ENCODE measurements around the gene RXRA.

RXRA gene

DNA sequence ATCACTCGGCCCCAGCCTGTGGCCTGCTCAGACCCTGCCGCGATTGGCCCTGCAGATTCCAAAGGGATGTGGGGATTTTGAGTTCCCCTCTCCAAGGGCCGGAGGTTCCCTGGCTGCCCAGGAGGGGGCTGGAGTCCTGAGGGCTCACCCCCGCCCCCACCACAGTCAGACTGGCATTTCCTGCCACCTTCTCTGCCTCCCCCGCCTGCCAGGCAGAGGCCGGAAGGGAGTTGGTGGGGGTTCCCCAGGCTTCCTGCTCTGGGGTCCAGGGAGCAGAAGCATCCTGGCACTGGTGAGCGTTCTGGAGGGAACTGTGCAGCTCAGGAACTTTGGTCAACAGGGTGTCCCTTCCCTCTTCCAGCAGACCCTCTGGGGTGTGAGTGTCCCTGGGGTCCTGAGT lies 70.6 kb downstream of the RXRA start:
- DNase-seq (ENCODE audit: low spot score), result no peak

DNA sequence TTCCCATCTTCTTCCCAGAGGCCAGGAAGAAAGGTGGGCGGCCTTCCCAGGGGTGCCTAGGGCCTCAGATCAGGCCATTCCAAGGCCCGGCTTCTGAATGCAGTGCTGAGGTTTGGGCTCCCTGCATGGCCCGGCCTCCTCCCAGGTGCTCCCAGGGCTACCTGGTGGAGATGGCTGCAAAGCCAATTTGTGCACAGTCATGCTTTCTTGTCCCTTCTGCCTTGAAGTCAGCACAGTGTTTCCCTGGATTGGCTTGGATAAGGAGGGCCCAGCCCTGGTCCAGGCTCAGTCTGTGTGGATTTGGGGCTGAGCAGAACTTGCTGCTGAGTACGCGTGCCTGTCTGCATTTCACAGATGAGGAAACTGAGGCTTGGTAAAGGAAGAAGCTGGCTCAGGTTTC lies 72.5 kb downstream of the RXRA start:
- DNase-seq (ENCODE audit: low spot score), result no peak

DNA sequence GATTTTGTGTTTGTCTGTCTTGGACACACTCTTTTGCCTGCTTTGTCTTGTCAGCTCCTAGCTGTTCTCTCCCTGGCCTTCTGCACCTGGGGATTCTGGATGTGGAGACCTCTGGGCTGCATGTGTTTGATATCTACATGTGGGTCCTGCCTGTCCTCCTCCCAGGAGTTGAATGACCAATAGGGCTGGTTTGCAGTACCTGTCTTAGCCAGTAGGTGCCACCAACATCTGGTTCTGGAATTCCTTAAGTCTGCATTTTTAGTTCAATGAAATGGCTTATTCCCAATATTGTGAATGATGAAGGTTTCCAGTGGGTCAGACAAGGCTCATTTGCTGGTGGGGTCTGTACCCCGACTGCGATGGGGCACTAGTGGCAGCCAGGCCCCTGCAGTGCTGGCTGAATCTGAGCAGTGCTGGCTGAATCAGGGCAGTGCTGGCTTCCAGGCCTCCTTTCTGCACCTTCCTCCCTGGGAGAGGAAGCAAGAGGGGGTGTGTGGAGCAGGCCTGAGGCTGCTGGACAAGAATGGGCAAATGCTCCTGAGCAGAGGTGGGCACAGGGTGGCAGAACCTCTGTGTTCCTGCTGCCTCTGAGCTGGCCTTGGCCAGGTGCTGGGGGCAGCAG lies 73.3 kb downstream of the RXRA start:
- no peak for DNase-seq (ENCODE audit: low spot score)

DNA sequence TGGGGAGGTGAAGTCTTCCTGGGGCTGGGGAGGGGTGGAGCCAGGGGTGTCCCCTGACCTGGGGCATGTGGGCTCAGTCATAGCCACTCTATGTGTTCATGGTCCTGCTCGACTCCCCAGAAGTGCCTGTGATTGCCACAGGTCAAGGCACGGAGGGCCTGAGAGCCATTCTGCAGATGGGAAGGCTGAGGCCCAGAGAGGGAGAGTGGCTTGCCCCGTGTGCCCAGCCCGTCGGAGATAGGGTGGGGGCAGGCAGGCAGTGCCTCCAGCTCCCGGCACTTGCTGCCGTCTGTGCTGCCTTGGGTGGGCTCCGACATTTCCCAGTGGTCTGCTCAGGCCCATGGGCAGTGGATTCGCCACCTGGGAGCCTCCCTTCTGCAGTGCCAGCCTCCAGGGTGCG lies 74.0 kb downstream of the RXRA start:
- DNase-seq (ENCODE audit: low spot score), result no peak

DNA sequence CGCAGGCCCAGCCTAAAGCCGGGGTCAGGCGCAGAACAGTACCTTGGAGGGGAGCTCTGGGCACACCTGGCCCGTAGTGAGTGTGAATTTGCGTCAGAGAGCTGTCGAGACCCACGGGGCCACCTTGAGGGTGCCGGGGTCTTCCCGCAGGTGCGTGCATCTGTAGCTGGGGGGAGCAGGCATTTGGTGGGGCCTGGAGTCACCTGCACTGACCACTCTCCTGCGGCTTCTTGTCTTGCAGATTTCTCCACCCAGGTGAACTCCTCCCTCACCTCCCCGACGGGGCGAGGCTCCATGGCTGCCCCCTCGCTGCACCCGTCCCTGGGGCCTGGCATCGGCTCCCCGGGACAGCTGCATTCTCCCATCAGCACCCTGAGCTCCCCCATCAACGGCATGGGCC lies 75.1 kb downstream of the RXRA start:
- DNase-seq (ENCODE audit: low spot score), result no peak

DNA sequence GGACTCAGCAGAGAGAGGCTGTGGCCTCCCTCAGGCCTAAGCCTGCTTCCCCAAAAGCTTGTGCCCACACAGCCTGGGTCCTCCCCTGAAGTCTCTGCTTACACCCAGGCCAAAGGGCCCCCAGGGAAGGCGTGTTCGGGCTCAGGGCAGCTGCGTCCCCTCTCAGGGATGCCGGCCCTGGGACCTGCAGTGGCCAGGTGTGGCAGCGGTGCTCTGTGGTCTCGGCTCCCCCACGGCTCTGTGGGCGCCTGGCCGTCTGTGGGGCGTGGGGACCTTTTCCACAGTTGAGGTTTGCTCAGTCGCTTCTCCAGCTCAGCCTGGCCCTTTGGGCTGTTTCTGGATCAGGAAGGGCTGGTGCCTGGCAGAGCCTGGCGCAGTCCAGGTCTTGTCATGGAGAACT lies 75.9 kb downstream of the RXRA start:
- DNase-seq (ENCODE audit: low spot score), result no peak

DNA sequence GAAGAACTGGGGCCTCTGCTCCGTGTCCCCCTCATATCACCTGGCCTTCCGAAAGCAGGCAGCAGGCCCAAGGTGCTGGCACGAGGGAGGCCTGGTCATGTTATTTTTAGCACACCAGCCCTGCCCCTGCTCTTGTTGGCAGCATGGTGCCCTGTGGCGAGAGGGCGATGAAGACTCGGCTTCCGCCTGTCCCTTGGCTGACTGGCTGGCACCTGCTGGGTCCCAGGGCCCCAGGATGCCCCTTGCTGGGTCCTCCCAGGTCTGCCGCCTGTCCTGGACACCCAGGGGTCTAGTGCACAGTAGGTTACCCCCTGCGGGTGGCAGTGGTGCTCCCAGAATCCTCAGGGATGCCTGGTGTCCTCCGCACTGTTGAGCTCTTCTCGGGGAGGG lies 77.0 kb downstream of the RXRA start:
- no peak for DNase-seq (ENCODE audit: low spot score)

DNA sequence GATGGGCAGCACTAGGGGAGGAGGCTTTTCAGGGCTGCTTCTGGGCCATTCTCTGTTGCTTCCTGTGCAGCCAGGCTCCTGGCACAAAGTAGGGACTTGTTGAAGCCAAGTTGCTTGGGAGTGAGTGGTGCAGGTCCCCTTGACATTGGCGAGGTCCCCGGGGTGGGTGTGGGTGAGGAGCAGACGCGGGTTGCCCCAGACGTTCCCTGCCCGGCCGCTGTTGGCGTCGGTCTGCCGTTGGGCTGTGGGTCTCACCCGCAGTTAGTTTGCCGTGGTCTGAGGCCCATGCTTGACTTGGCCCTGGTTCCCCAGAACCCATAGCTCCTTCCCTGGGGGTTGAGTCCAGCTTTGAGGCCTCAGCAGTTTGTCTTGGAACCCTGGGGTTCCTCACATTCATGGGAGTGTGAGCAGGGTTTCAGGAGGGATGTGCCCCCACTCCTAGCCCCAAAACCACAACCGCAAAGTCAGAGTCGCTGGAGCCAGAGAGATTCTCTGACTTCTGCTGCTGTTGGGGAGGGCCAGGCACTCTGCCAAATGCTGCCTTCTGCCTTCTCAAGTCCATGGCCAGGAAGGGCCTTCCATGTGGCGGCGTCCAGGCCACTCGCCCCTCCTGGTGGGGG lies 77.5 kb downstream of the RXRA start:
- DNase-seq (ENCODE audit: low spot score), result no peak

DNA sequence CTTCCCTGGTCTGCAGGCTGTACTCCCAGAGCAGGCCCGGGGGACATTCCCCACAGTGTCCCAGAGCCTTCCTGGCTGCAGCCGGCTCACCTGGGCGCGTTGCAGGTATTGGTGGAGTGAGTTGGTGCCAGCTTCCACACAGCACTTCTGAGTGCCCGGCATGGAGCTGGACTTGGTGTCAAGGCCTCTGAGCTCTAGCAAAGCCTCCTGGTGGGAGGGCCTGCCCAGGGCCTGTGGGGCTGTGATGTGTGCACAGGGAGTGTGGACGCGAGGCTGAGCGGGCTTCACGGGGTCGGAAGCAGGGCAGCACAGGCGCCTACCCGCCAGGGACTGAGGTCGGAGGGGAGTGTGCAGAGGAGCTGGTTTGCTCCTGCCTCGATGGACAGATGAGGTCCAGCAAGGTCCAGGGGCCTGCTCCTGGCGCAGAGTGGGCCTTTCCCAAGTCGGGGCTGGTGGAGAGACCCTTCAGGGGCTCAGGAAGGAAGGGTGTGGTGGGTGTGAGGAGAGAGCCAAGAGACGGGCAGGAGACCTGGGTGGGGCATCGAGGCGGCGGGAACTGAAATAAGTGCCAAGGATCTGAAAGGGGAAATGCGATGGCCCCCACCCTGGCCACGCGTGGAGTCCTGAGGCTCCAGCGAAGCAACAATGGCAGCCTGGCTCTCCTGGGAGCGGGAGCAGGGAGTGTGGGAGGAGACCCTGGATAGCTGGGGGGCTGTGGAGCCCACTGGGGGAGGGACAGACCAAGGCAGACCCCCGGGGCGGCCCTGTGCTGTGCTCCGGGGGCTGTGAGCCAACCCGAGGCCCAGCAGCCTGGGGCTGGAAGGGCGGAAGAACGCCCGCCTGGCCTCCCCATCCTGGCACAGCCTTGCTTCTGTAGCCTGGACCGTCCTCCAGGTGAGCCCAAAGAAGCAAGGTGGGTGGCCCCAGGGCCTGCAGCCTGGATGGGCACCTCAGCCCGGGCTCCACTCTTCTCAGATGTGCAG lies 78.4 kb downstream of the RXRA start:
- no peak for DNase-seq (ENCODE audit: low spot score)

DNA sequence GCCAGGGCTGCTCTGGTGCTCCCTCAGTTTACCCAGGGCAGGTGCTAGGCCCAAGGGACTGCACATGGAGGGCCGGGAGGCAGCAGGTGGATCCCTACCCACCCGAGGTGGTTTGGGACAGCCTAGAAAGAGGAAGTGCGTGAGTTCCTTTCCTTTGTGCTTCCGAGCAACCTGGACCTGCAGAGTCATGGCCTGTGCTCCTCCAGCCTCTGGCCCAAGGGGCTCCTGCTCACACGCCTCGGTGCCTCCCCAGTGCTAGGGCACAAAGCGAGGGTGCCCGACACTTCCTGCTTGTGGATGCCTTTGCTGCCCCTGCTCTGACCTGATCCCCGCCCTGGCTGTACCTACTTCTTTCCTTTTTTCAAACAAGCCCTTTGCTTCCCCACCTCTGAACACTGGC lies 79.3 kb downstream of the RXRA start:
- no peak for DNase-seq (ENCODE audit: low spot score)

DNA sequence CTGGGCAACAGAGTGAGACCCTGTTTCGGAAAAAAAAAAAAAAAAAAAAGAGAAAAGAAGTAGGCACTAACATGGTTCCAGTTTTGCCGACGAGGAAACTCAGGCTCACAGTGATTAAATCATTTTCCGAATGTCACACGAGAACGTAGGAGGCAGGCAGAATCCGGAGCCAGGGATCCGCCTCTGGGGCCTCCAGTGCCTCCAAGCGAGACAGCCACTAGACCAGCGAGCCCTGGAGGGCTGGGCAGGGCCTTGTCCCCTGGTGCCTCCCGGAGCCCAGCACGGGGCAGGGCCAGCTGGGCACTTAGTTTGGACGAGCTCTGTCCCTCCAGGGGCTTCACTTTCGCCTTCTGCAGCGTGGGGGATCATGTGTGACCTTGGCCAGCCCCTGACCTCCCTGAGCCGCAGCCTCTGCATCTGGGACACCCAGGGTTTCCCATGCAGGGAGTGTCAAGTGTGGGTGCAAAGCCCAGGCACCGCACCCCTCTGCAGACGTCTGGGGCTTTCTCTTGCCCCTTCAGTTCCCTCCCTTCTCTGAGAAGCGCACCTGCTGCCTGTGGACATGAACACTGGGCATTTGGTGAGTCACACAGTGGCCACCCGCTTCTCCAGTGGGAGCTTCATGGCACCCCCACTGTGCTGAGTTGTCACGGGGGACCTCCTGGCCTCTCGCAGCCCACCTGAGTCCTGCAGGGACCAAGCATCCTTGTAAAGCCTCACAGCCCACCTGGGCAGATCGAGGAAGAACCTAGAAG lies 80.3 kb downstream of the RXRA start:
- no peak for DNase-seq (ENCODE audit: low spot score)

DNA sequence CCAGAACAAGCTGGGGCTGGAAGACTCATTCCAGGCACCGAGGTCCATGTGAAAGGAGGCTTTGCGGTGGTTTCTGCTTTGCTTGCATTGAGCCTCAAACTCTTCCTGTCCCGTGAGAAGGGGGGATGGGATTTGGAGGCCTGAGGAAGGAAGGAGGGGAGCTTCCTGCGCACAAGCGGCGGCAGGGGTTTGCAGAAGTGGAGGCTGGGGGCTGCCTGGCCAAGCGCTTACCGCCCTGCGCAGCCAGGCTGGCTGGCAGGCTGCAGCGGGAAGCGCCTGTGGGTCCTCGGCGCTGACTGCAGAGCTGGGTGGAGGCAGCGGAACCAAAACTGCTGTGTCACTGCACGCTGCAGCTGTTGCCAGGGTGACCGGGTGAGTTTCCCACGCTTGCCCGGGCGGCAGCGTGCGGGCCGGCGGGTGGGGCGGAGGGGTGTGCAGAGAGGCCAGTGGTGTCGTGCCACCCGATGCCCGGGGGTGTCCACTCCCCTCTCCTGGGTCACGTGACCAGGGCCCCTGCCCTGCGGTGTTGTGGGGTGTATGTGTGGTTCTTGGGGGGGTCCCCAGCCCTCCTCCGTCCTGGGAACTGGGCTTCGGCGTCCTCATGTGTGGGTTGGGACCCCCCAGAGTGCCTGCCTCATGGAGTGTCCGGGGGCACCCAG lies 81.0 kb downstream of the RXRA start:
- DNase-seq (ENCODE audit: low spot score), result peak; percentile 76

DNA sequence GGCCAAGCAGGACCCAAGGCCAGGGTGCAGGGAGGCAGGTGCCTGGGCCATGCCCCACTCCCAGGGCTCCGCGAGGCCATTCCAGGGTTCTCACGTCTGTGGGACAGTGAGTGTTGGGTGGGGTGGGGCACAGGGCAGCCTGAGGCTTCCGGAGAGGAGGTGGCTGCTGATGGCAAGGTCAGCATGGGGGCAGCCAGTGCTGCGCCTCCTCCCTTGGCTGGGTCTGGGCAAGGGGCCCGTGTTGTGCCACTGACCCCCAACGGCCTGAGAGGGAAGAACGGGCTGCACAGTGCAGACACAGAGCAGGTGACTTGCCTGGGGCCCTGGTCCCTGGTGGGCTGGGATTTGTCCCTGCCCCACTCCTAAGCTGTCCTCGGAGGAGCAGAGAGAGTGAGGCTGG lies 82.1 kb downstream of the RXRA start:
- DNase-seq (ENCODE audit: low spot score), result no peak

DNA sequence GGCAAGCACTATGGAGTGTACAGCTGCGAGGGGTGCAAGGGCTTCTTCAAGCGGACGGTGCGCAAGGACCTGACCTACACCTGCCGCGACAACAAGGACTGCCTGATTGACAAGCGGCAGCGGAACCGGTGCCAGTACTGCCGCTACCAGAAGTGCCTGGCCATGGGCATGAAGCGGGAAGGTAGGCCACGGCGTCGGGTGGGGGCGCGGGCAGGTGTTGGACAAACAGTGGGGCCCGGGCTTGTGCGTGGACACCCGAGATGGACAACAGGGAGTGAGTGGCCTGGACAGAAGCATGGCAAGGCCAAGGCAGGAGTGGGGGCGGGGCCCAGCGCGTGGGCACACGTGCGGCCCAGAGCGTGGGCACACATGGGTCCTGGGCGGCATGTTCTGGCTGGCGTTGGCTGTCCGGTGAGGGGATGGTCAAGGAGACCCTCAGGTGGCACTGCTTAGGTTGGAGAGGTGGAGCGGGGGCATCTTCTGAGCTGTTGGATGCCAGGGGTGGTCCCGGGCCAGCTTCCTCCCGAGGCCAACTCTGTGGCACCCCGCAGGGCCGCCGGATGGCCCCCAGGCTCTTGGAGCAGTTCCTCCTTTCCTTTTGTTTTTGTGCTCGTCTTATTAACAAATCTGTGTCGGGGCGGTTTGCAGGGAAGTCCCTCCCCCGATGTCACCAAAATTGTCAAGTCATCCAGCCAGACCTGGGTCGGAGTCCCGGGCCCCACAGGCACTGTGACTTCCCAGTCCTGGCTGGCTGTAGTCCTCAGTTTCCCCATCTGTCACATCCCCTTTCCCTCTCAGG lies 82.9 kb downstream of the RXRA start:
- no peak for DNase-seq (ENCODE audit: low spot score)

DNA sequence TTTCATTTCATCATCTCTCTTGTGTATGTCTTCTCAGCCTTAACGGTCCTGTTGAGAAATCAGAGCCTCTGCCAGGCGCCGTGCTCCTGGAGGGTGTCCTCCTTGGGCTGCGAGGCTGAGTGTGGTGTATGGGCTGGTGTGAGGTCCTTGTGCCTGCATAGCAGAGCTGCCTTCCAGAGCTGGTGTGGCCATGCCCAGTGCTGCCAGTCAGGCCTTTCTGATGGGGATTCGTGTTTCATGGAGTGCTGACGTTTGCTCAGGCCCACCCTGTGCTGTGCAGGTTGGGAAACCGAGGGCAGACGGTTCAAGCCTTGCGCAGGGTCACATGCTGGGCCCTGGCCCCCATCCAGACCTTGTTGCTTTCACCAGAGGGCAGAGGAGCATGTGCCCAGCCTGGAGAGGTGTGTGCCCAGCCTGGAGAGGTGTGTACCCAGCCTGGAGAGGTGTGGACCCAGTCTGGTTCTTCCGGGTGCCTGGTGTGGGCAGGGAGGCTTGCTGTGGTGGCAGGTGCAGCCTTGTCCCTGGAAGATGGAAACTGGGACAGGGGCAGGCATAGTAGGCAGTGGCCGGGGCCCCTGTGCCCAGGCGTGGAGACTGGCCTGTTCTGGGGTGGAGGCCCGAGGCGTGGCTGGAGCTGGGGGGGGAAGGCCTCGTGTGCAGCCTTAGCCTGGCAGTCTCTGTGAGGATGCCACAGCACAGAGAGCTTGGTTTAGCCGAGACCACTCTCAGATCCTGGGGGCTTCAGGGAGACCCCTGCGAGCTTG lies 84.0 kb downstream of the RXRA start:
- no peak for DNase-seq (ENCODE audit: low spot score)

DNA sequence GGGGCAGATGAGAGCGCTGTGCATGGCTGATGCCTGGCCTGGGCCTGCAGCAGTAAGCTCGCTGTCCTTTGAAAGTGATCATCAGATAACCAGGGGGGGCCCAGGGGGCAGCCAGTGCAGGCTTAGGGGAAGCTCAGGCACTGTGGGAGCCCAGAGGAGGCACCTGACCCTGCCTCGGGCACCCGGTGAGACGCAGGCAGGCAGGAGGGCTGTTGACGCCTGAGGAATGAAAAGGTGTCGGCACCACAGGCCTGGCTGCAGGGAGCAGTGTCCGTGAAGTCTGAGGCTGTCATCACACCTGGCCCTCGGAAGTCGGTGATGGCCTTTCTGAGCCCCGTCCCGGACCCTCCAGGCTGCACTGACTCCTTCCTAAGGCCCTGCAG lies 84.6 kb downstream of the RXRA start:
- no peak for DNase-seq (ENCODE audit: low spot score)

DNA sequence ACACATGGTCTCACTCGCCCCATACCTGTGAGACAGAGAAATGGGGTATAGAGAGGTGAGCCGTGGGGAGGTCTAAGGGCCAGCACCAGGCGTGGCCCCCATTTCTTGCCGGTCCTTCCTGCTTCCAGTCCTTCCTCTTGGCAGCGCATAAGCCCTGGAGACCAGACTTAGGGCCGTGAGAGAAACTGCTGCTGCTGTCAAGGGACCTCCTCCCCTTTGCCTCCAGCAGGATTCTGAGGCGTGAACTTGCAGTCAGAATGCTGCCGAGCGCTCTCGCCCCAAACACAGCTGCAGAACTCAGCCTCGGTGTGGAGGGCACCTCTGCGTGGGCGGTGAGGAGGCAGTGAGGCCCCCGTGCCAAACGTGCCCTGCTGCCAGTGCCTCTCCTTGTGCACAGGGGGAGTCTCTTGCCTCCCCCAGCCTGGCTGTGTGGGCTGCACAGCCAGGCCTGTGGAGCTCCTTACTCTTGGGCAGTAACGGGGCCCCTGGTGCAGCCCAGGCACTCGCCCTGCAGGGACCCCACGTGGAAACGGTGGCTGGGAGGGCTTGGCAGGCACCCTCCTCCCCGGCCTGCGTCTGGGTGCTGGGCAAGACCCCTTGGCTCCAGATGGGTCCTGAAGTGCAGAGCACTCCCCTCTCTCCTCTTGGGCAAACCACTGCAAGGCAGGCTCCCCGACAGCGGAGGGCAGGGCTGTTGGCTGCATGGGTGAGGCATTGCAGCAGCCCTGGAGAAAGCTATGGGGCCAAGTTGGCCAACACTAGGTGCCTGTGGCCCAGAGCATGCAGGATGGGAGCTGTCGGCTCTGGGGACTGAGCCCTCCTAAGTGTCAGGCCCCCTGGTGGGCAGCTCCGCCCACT lies 85.4 kb downstream of the RXRA start:
- peak; percentile 31 for DNase-seq (ENCODE audit: low spot score)

DNA sequence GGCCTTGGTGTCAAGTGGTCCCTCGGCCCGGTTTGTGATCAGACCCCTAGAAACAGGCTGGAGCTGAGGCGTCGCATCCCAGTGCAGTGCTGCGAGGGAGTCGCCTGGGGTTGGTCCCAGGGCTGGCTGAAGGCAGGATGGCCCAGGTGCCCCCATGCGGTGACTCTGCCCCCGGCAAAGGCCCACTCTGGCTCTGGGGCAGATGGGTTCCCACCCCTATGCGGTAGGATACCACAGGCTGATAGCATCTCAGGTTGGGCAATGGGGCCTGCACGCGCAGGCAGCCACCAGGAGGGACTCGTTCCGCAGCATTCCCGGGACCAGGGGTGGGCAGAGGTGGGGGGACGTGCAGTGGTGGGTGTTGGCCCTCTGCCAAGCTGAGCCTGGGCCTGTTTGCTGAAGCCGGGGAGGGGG lies 86.0 kb downstream of the RXRA start:
- no peak for DNase-seq (ENCODE audit: low spot score)

Measured in SK-N-DZ (cell line).